Activated T-cell treated with anti-CD3 and anti-CD28 coated beads for 4 hours (primary cell): ENCODE measurements around the gene CA5B.
"Not testable (repeated sequence)": the region's sequence is repeated elsewhere in the genome, so short reads cannot be mapped to it uniquely, and the experiment has no call there.

ENCODE experiments used
- DNase-seq: peaks from one replicate; pipeline ENCODE4 v3.0.0-alpha.2; 2020

CA5B gene, protein sequence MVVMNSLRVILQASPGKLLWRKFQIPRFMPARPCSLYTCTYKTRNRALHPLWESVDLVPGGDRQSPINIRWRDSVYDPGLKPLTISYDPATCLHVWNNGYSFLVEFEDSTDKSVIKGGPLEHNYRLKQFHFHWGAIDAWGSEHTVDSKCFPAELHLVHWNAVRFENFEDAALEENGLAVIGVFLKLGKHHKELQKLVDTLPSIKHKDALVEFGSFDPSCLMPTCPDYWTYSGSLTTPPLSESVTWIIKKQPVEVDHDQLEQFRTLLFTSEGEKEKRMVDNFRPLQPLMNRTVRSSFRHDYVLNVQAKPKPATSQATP

DNA sequence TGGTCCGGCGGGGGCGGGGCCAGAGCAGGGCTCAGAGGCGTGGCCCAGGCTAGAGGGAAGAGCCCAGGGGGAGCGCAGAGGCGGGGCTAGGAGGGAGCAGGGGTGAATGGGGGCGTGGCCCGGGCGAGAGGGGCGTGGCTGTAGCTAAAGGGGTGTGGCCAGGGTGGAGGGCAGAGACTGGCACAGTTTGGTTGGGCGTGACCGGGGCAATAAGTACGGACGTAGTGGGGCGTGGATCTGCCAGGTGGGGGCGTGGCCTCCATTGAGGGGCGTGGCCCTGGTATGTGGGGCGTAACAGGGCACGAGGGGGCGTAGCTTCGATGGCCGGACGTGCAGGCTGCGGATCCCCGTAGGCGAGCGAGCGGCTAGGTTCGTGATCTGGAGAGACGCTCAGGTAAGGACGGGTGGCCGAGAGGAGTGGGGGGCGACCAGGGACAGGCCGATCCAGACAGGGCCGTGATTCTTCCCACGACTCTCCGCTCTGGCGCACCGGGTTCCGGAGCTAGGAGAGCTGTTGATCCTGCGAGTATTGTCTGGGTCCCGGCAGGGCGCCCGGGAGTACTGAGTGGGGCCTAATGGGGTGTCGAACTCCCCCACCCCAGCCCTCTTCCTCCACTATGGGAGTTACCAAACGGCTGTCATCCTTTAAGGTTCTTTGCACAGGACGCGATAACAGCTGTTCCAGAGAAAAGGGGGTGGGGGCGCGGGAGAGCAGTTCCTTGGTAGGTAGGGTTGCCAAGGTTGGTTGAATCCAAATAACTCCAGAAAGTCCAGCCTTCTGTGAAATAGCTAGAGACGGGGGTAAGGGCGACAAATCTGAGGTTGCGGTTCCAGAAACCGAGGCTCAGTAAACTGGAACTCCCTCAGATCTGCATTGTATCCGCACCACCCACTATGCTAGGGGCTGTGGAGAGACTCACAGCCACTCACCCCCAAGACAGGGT, at the start of gene CA5B:
Gene CA5B, plus strand, starts transcription at position 312 of the 944 bp plus-strand sequence. CDS start 11,754 bp downstream, outside the sequence.
- peak; percentile 97 for DNase-seq

DNA sequence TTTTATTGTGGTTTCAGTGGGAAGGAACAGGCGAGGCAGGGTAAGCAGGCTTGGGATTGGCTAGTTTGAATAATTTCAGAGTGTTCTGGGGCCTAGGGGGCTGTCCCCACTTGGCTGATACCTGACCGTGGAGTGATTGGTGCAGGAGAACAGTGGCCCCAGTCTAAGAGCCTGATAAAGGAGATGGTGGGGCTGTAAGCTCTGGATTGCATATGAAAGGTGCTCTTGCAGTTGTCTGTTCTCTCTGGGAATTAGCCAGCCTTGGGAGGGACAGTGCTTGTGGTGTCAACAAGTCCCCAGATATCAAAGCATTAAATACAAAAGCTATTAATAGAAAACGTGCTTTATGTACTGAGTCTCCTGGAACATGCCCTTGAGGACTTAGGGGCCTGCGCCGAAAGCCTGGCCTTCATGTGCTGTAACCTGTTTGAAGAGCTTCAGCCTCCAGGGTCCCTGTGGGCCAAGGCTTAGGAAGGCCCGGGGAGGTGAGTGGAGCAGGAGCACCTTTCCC, 43.1 kb upstream of the CA5B start:
- no peak for DNase-seq

GRCh38 chrX:15696516-15696915, 41.6 kb upstream of the CA5B start:
- DNase-seq = no peak

- DNase-seq = no peak
These were observed 35.3 kb upstream of the CA5B start for GRCh38 chrX:15702488-15703371.

GRCh38 chrX:15703809-15704208, 34.3 kb upstream of the CA5B start:
- not testable (repeated sequence) for DNase-seq

DNA sequence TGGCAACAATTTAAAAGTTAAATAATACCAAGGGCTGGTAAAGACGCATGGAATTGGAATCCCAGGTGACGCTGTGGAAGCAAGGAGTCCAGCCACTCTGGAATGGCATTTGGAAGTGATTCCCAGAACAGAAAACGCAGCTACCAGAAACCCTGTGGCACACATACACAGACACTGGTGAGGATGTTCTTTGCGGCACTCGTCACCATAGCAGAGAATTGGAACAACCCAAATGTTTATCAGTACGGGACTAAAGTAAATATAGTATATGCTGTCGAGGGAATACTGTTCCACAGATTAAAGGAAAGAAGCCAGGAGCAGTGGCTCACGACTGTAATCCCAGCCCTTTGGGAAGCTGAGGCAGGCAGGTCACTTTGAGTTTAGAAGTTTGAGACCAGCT, 33.8 kb upstream of the CA5B start:
- DNase-seq = not testable (repeated sequence)

DNA sequence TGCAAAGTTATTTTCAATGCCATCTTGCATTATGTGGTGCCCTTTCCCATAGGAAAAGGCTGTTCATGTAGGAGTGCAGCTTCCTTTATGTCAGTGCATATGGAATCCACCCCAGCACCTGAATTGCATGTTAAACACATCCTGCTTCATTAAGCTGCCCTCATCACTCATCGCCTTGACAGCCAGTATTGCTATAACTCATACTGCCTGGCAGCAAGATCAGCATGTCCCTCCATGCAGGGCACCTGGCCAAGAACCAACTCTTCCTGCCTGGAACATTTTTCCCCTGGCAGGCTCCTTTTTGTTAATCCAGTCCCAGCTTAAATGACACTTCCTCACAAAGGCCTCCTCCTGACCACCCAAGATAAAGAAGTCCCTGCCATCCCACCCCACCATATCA, 23.5 kb upstream of the CA5B start:
- DNase-seq = no peak

DNA sequence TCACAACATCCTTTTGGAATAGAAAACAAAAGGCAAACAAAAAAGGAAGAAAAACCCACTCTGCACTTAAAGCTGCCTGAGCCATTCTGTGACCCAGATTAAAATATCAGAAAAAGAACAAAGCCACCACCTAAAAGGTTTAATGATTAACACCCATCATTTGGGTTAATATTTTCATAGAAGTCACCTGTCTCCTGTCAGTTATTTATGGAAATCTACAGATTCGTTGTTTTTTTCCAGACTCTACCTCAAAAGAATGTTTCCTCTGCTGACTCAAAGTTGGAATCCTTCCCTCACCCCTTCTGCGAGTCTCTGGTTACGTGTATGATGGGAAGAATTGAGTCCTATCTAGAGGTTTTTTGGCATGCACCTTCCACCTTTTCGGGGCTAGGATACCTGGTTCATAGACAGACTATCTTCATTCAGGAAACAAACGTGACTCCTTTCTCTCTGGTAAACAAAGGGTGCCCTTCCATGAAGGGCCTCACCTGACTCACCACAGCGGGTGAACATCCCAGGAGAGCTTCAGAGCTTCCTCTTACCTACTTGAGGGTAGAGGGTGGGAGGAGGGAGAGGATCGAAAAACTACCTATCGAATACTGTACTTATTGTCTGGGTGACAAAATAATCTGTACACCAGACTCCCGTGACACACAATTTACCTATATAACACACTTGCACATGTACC, 19.6 kb upstream of the CA5B start:
- DNase-seq = no peak

GRCh38 chrX:15719324-15719968, 18.6 kb upstream of the CA5B start:
- DNase-seq = no peak

GRCh38 chrX:15721911-15722310, 16.2 kb upstream of the CA5B start:
- no peak for DNase-seq

DNA sequence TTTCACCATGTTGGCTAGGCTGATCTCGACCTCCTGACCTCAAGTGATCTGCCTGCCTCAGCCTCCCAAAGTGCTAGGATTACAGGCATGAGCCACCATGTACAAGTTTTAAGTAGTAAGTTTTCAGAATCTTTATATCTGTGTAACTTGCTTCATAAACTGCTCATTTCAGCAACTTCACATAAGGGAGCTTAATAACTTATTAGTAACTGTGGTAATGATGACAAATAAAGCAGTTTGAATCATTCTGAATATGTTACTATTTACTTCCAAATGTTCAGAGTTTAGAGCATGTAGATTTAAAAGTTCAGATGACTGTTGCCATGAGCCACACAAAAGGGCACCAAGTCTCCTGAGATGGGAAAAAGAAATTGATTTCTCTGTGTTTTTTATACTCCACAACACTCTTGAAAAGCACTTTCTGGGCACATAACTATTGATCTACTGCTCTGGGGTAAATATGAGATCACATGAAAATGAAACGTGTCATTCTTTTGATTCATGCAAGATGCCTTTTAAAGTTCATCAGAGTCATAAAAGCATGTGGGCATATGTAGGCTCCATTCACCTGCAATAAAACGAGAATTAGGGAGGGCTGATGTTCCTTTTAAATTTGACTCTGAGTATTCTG, 14.1 kb upstream of the CA5B start:
- DNase-seq = no peak

- DNase-seq = no peak
These were observed 13.2 kb upstream of the CA5B start for GRCh38 chrX:15724911-15725310.

DNA sequence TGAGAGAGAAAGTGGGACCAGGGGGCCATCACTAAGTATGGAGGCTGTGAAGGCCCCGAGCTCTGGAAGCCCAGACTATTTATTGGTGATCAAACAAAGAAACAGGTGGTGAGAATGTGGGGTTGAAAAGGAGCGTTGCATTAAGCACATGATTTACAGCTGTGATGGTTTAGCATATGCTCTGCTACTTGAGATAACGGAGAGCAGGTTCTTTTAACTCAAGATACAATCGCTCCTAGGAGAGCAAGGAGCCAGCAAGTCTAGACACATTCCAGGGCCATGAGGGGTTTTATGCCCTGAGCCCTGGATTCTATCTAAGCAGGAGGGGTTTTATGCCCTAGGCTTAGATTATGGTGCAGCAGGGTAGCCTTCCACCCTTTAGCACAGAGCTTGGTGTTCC, 6.7 kb upstream of the CA5B start:
- not testable (repeated sequence) for DNase-seq

DNA sequence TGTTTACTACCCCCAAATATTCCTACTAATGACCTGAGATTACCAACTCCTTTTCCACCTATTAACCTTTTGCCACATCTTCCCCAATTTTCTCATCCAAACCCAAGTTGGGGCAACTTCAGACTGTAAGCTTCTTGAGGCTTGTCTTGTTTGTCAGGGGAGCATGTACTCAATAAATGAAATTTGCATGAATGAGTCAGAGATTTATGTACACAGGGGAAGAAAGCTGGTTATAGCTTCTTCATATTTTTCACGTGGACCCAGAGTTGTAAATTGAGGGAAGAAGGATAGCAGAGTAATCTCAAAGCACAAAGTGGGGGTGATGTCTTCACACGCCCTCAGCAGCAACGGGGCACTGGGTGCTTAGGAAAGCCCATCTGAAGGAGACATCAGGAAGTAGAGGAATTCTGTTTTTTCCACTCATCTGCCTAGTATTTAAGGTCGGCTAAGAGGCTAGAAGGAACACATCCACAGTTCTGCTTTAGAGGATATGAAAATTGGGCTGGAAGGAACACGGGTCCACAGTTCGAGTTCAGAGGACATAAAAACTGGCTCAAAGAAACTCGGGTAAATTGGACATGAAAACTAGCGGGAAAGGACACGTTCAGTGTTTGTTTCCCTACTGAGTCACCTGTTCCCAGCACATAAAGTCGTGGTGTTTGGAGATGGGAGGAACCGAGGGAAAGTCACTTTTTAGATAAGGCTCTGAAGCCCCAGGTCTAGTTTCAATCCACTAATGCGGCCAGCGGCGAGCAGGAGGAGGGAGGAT, 696 bp upstream of the CA5B start:
- no peak for DNase-seq

DNA sequence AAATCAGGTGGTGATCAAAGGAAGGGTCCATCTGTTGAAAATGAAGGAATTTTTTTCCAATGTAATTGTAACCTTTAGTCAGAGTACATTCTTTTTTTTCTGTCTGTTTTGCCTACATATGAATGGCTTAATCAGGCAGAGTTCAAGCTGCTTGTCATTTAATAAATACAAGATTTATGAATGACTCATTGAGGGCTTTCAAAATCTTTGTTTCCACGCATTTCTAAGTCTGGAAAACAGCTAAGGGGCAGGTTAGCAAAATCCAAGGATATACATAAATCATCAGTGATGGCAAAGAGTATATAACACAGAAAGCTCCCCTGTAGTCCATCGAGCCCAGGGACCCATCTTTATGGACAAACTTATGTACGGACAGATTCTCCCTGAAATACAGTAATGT, 1.8 kb downstream of the CA5B start:
- no peak for DNase-seq

DNA sequence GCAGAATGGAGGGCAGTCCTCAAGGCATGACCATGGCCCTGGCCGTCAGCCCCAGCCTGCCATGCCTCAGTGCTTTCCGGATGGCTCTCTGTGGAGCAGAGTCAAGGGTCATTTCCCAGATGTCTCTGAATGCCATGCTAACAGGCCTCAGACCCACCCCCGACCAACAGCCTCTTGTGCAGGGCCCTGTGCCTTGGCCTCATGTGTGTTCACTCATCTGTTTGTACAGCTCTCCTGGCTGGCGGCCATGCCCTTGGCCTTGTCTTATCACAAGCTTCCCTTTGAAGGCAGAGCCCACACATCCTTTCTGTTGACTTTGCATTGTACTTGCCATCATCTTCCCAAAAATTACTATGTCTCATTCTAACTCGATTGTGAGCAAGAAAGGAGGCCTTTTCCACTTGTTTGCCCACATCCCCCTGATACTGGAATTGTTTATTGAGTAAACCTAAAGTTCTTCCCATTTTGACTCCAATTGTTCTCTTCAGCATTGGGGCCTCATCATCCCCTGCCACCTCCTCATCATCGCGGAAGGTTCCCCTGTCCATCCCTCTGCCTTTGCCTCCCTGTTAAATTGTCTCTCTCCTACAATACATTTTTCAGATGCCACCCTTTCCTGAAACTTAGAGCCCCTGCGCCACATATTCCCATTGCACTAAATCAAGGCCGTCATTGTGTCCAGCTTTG, 6.3 kb downstream of the CA5B start:
- no peak for DNase-seq

GRCh38 chrX:15745179-15745578, 7.1 kb downstream of the CA5B start:
- no peak for DNase-seq

- not testable (repeated sequence) for DNase-seq
These were observed 8.6 kb downstream of the CA5B start for GRCh38 chrX:15746651-15747050.

DNA sequence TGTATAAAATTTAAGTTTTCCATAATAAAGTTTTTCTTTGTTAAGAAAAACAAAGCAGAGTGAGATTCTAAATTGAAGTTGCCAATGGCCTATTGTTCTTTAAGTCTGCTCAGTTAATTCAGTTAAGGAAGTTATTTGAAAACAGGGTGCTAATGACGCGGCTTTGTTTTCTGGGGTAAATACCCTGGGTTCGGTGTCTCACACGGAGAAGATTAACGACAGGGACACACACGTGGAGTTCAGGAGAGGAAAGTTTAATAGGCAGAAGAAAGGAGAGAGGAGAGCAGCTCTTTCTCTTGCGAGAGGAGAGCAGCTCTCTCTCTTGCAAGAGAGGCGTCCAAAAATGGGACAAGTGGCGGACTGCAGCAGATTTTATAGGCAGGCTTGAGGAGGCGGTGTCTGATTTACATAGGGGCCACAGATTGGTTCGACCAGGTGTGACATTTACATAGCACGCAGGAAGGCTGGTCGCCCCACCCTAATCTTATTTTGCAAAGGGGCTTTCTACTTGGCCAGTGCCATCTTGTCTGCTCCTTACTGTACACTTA, 9.6 kb downstream of the CA5B start:
- no peak for DNase-seq
